ENCODE data around the gene SCN1A. TPM values are rescaled to one million over a fixed set of nuclear protein-coding genes. Genes with fewer than 3 reads are reported as not detected.

The SCN1A gene
- total and polyA plus RNA-seq, 2 of the 13 experiments (the other 11 are each of a cell fraction or from before 2014, with no cell fraction given), result 19.9 to 39.4 TPM

DNA sequence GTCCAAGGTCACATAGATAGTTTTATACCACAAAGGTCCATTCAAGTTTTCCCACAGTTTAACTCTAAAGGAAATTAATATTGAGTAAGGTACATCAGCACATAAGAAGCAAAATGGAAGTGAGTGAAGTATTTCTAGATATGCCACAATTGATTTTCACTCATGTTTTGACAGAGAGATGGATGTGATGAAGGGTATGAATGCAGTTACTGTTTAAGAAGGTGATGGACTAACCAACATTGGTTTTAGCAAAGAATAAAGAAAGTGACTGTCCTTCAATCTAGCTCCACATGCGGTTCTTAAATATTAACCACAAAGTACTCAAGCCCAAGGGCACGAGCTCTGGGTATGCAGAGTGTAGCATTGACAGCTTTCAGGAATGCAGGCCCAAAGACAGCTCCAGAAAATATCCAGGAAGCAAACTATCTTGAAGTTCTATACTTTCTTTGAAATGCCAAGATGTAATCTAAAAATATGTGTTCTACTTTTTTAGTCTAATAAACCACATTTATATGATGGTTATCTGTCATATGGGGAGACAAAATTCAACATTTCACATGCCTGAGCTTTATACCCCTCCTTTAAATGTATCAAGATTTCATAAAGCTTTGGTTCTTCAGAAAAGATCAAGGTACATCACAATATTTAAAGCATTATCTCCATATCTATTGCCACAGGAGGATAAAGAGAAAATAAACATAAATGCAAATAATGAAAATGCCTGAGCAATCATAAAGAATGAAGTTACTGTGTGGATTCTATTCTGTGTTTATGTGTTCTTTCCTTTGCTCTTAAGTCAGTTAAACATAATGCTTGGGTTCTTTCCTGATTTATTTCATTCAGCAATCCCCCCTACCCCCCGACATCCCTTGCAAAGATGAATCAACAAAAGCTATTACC, 6.7 kb upstream of the SCN1A start (continued):
- TF ChIP-seq, protein P1, sequence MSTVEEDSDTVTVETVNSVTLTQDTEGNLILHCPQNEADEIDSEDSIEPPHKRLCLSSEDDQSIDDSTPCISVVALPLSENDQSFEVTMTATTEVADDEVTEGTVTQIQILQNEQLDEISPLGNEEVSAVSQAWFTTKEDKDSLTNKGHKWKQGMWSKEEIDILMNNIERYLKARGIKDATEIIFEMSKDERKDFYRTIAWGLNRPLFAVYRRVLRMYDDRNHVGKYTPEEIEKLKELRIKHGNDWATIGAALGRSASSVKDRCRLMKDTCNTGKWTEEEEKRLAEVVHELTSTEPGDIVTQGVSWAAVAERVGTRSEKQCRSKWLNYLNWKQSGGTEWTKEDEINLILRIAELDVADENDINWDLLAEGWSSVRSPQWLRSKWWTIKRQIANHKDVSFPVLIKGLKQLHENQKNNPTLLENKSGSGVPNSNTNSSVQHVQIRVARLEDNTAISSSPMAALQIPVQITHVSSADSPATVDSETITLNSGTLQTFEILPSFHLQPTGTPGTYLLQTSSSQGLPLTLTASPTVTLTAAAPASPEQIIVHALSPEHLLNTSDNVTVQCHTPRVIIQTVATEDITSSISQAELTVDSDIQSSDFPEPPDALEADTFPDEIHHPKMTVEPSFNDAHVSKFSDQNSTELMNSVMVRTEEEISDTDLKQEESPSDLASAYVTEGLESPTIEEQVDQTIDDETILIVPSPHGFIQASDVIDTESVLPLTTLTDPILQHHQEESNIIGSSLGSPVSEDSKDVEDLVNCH (CRISPR knock-in tag; IDR thresholded peaks at IDR 0.05), result no peak
- no peak for TF ChIP-seq PHB2 (IDR thresholded peaks at IDR 0.05; ENCODE audit: partially characterized antibody)
- TF ChIP-seq MIER3 (CRISPR knock-in tag; IDR thresholded peaks at IDR 0.05; ENCODE audit: borderline replicate concordance), result 0 out of 2 replicates have a peak, but pooled peaks have one; percentile 40
- TF ChIP-seq BHLHE40 (IDR thresholded peaks at IDR 0.05; ENCODE audit: low read length), result peak; percentile 80
- peak; percentile 88 for TF ChIP-seq IRF2 (CRISPR knock-in tag; IDR thresholded peaks at IDR 0.05)
- TF ChIP-seq ZSCAN25 (CRISPR knock-in tag; IDR thresholded peaks at IDR 0.05), result no peak
- no peak for TF ChIP-seq ZZZ3 (CRISPR knock-in tag; IDR thresholded peaks at IDR 0.05; ENCODE audit: borderline replicate concordance)
- no peak for TF ChIP-seq KDM3A (CRISPR knock-in tag; IDR thresholded peaks at IDR 0.05; ENCODE audit: low read depth)
- TF ChIP-seq TBL1XR1 (IDR thresholded peaks at IDR 0.05; ENCODE audit: borderline replicate concordance, low read length, partially characterized antibody), result no peak
- no peak for TF ChIP-seq MBNL3 (CRISPR knock-in tag; conservative IDR thresholded peaks at IDR 0.05)
- TF ChIP-seq ZKSCAN1 (IDR thresholded peaks at IDR 0.05; ENCODE audit: low read length), result 0 out of 2 replicates have a peak, but pooled peaks have one; percentile 8
- no peak for TF ChIP-seq ZBTB7A (CRISPR knock-in tag; IDR thresholded peaks at IDR 0.05)
- no peak for TF ChIP-seq ZNF7 (CRISPR knock-in tag; IDR thresholded peaks at IDR 0.05)
- no peak; the same call in 1 of the 2 replicates for TF ChIP-seq MTF1 (CRISPR knock-in tag; IDR thresholded peaks at IDR 0.05)
- no peak for TF ChIP-seq SP1 (IDR thresholded peaks at IDR 0.05)
- TF ChIP-seq SP1 (CRISPR knock-in tag; IDR thresholded peaks at IDR 0.05), result no peak
- no peak for TF ChIP-seq ZNF20 (CRISPR knock-in tag; IDR thresholded peaks at IDR 0.05)
- TF ChIP-seq PHF20 (CRISPR knock-in tag; IDR thresholded peaks at IDR 0.05), result no peak
- TF ChIP-seq, protein P2, sequence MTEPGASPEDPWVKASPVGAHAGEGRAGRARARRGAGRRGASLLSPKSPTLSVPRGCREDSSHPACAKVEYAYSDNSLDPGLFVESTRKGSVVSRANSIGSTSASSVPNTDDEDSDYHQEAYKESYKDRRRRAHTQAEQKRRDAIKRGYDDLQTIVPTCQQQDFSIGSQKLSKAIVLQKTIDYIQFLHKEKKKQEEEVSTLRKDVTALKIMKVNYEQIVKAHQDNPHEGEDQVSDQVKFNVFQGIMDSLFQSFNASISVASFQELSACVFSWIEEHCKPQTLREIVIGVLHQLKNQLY (CRISPR knock-in tag; IDR thresholded peaks at IDR 0.05), result peak; percentile 97
- peak; percentile 97 for TF ChIP-seq ISL2 (CRISPR knock-in tag; IDR thresholded peaks at IDR 0.05)
- TF ChIP-seq ZNF776 (CRISPR knock-in tag; IDR thresholded peaks at IDR 0.05), result no peak
- TF ChIP-seq MXI1 (IDR thresholded peaks at IDR 0.05; ENCODE audit: borderline replicate concordance, low read depth, low read length), result peak; percentile 67; the same call in 1 of the 3 replicates
- TF ChIP-seq ZSCAN21 (CRISPR knock-in tag; IDR thresholded peaks at IDR 0.05; ENCODE audit: borderline replicate concordance), result no peak
- peak; percentile 72; the same call in 1 of the 2 replicates for TF ChIP-seq POGZ (CRISPR knock-in tag; IDR thresholded peaks at IDR 0.05)
- TF ChIP-seq PLRG1 (conservative IDR thresholded peaks at IDR 0.05), result no peak
- no peak for TF ChIP-seq IRX3 (CRISPR knock-in tag; IDR thresholded peaks at IDR 0.05; ENCODE audit: borderline replicate concordance, low read depth)
- TF ChIP-seq ZNF317 (CRISPR knock-in tag; IDR thresholded peaks at IDR 0.05), result 0 out of 2 replicates have a peak, but pooled peaks have one; percentile 41
- peak; percentile 78 for TF ChIP-seq KAT8 (CRISPR knock-in tag; IDR thresholded peaks at IDR 0.05)
- TF ChIP-seq HNRNPH1 (optimal IDR thresholded peaks at IDR 0.05; ENCODE audit: low read depth, low read length), result no peak
- TF ChIP-seq, protein P3, sequence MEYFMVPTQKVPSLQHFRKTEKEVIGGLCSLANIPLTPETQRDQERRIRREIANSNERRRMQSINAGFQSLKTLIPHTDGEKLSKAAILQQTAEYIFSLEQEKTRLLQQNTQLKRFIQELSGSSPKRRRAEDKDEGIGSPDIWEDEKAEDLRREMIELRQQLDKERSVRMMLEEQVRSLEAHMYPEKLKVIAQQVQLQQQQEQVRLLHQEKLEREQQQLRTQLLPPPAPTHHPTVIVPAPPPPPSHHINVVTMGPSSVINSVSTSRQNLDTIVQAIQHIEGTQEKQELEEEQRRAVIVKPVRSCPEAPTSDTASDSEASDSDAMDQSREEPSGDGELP (IDR thresholded peaks at IDR 0.05; ENCODE audit: borderline replicate concordance, low read depth), result peak; percentile 48; the same call in 1 of the 2 replicates
